OCI-LY7 (cell line): ENCODE results near the gene SLC25A6. TPM values are rescaled to one million over a fixed set of nuclear protein-coding genes. Genes with fewer than 3 reads are reported as not detected.

Source experiments
- BruUV-seq: library from RNA; stranded (reverse); fragments of 400-500 nt; replicated peaks from 2 replicates; lab custom pipeline; 2021; lab: Mats Ljungman, UMichigan
- CTCF ChIA-PET: fragments of 300-600 bp; sonication (Branson Sonifier 250); formaldehyde crosslinking; loops from one replicate; lab custom pipeline; 2022; ENCODE audit warnings: antibody characterized with exemption; ENCODE audit not compliant: unreplicated experiment; lab: Charles Lee
- POLR2A ChIA-PET: fragments of 300-600 bp; sonication (Branson Sonifier 250); formaldehyde crosslinking; loops from one replicate; lab custom pipeline; 2022; ENCODE audit warnings: antibody characterized with exemption; lab: Charles Lee
- DNase-seq: peaks from one replicate; pipeline ENCODE4 v3.0.0-alpha.2; 2015; ENCODE audit warnings: low spot score
- H2AFZ ChIP-seq: fragments of 200-600 bp; sonication (generic), shearing (Covaris generic); 2 replicates; pipeline ENCODE4 v1.6.1; 2014; ENCODE audit warnings: mild to moderate bottlenecking, antibody characterized with exemption, low read length, moderate library complexity
- H3K27ac ChIP-seq: fragments of 200-600 bp; sonication (generic); 2 replicates; pipeline ENCODE4 v1.5.1; 2014; ENCODE audit warnings: mixed run types, low read depth, mild to moderate bottlenecking, moderate library complexity, low read length, inconsistent platforms; ENCODE audit not compliant: poor library complexity, severe bottlenecking
- H3K36me3 ChIP-seq: fragments of 200-600 bp; sonication (generic); 2 replicates; pipeline ENCODE4 v1.6.1; 2014; ENCODE audit warnings: mild to moderate bottlenecking, antibody characterized with exemption, low read length, moderate library complexity, mixed read lengths; ENCODE audit not compliant: insufficient read depth
- H3K4me1 ChIP-seq: fragments of 200-600 bp; sonication (generic); 2 replicates; pipeline ENCODE4 v1.5.1; 2014; ENCODE audit warnings: mild to moderate bottlenecking, low read length; ENCODE audit not compliant: insufficient read depth, poor library complexity, severe bottlenecking
- H3K4me2 ChIP-seq: fragments of 200-600 bp; sonication (generic); 2 replicates; pipeline ENCODE4 v1.6.1; 2014; ENCODE audit warnings: mild to moderate bottlenecking, low read length
- H3K4me3 ChIP-seq: fragments of 200-600 bp; sonication (generic); 2 replicates; pipeline ENCODE4 v1.5.1; 2014; ENCODE audit warnings: mild to moderate bottlenecking, low read depth, low read length; ENCODE audit not compliant: poor library complexity, severe bottlenecking
- H3K79me2 ChIP-seq: fragments of 200-600 bp; sonication (generic); 2 replicates; pipeline ENCODE4 v1.6.1; 2016; ENCODE audit warnings: low read depth, mild to moderate bottlenecking, low read length, moderate library complexity, mixed read lengths; ENCODE audit not compliant: insufficient read depth
- H3K9me2 ChIP-seq: fragments of 200-600 bp; sonication (generic); 2 replicates; pipeline ENCODE4 v1.6.1; 2016; ENCODE audit warnings: mild to moderate bottlenecking, low read length, mixed read lengths; ENCODE audit not compliant: insufficient read depth
- H3K9me3 ChIP-seq: fragments of 200-600 bp; sonication (generic); 2 replicates; pipeline ENCODE4 v1.6.1; 2014; ENCODE audit warnings: mild to moderate bottlenecking, mixed run types, low read length, mixed read lengths
- H4K20me1 ChIP-seq: fragments of 200-600 bp; sonication (generic); 2 replicates; pipeline ENCODE4 v1.6.1; 2014; ENCODE audit warnings: mild to moderate bottlenecking, antibody characterized with exemption, low read length, moderate library complexity, mixed read lengths; ENCODE audit not compliant: insufficient read depth
- EZH2phosphoT487 ChIP-seq: fragments of 200-600 bp; sonication (generic); IDR thresholded peaks from 2 replicates; pipeline ENCODE4 v1.6.1; 2018; ENCODE audit warnings: low read depth, borderline replicate concordance, mild to moderate bottlenecking, mixed run types, antibody characterized with exemption, low read length, moderate library complexity, mixed read lengths
- intact Hi-C: fragments of 100-400 bp; cut with micrococcal nuclease; formaldehyde crosslinking; loops from one replicate; pipeline ENCODE4 v1.10.0; 2022; ENCODE audit not compliant: unreplicated experiment
- total RNA-seq, 2 experiments: library from RNA; depleted of rRNA in 1 of 2; stranded (reverse); fragments of >200 nt in 1 of 2; shearing (Covaris generic) in 1 of 2; gene quantifications; 2 replicates each; pipeline ENCODE4 v1.2.3, GENCODE V29; 2014 to 2022
- TF ChIP-seq, protein P1 (sequence below): fragments of 200-600 bp; sonication (generic); conservative IDR thresholded peaks from 2 replicates; pipeline ENCODE4 v1.5.1; 2014; ENCODE audit warnings: mild to moderate bottlenecking, antibody characterized with exemption, low read length, moderate library complexity, mixed read lengths

Gene SLC25A6
- total RNA-seq, 2 experiments from 2014 or later, result 196 to 444 TPM

DNA sequence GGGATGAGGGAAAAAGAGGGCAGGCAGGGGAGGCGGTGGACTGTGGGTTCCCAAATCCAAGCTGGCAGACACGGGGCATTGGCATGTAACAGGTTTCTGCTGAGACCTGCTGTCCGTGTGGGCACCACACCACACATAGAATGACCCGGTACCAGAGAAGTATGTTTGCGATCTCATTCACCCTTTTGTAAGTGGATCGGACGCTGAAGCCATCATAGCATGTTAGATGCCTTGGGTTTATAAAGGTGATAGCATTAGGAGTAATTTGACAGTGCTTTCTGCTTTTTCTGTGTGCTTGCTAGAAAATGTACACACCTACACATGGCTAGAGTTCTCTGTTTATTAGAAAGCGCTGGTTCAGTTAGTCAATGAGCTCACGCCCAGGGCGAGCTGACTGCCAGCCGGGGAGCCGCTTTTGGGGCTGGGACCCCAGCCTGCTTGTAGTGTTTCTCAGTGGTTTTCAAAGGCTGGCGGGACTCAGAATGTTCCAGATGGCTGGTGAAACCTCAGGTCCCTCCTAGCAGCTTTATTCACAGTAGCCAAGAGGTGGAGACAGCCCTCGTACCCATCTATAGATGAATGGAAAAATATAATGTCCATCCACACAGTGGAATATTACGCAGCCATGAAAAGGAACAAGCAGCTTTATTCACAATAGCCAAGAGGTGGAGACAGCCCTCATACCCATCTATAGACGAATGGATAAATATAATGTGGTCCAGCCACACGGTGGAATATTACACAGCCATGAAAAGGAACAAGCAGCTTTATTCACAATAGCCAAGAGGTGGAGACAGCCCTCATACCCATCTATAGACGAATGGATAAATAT, 54.7 kb downstream of the SLC25A6 start:
- Histone ChIP-seq H3K9me3 (0 out of 2 replicates have a peak, but pooled peaks cover 7% of the 10 kb centered on the region), H3K27ac (no peak overlapping the region), H3K4me1 (peaks cover 7% of the 10 kb centered on the region), H4K20me1 (no peaks in the 10 kb centered on the region), H3K4me3 (no peak overlapping the region), H2AFZ (no peak overlapping the region), H3K79me2 (no peaks in the 10 kb centered on the region), H3K9me2 (no peaks in the 10 kb centered on the region), H3K4me2 (no peak overlapping the region), H3K36me3 (no peaks in the 10 kb centered on the region)
- no TSS peak for BruUV-seq
- POLR2A ChIA-PET, result no interaction called here
- no peak for TF ChIP-seq EZH2phosphoT487
- intact Hi-C loops, result no loop called here
- CTCF ChIA-PET, result no interaction called here
- no peak for DNase-seq

DNA sequence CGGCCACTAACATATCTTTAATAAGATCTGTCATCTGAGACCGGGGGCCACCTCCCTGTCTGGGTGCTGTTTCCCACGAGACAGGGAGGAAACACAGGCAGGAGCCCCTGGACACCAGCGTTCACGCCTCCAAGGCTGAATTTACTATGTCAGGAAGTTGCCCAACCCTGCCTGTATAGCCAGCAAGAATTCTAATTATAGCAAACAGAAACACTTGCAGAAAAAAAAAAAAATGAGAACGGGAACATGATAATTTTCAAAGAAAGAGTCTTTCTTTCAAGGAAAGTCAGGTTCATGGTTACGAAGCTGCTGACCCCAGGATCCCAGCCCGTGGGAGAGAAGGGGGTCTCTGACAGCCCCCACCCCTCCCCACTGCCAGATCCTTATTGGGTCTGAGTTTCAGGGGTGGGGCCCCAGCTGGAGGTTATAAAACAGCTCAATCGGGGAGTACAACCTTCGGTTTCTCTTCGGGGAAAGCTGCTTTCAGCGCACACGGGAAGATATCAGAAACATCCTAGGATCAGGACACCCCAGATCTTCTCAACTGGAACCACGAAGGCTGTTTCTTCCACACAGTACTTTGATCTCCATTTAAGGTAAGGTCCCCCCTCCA, 55.5 kb downstream of the SLC25A6 start, which contains the start of gene IL3RA:
IL3RA (plus strand) TSS at position 455 of the 613 bp plus-strand sequence. CDS start 4,981 bp downstream, outside the sequence.
- H3K36me3 ChIP-seq, result no peaks in the 10 kb centered on the region
- BruUV-seq, result no TSS peak
- H2AFZ ChIP-seq, result no peak within 1 kb of the TSS
- ChIA-PET CTCF (no interaction called here), POLR2A (no interaction called here)
- no peak for TF ChIP-seq EZH2phosphoT487
- TF ChIP-seq, protein P1, sequence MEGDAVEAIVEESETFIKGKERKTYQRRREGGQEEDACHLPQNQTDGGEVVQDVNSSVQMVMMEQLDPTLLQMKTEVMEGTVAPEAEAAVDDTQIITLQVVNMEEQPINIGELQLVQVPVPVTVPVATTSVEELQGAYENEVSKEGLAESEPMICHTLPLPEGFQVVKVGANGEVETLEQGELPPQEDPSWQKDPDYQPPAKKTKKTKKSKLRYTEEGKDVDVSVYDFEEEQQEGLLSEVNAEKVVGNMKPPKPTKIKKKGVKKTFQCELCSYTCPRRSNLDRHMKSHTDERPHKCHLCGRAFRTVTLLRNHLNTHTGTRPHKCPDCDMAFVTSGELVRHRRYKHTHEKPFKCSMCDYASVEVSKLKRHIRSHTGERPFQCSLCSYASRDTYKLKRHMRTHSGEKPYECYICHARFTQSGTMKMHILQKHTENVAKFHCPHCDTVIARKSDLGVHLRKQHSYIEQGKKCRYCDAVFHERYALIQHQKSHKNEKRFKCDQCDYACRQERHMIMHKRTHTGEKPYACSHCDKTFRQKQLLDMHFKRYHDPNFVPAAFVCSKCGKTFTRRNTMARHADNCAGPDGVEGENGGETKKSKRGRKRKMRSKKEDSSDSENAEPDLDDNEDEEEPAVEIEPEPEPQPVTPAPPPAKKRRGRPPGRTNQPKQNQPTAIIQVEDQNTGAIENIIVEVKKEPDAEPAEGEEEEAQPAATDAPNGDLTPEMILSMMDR, result no peak
- 0 out of 2 replicates have a peak, but pooled peaks cover 7% of the 10 kb centered on the region for H3K9me3 ChIP-seq
- no peaks in the 10 kb centered on the region for H4K20me1 ChIP-seq
- no peaks in the 10 kb centered on the region for H3K9me2 ChIP-seq
- H3K4me3 ChIP-seq, result no peak within 1 kb of the TSS
- no peaks in the 10 kb centered on the region for H3K79me2 ChIP-seq
- DNase-seq, result no peak
- H3K4me2 ChIP-seq, result no peak within 1 kb of the TSS
- intact Hi-C loops, result no loop called here
- peaks cover 7% of the 10 kb centered on the region for H3K4me1 ChIP-seq
- no peak within 1 kb of the TSS for H3K27ac ChIP-seq

Other genes with a start within 250 kb of the SLC25A6 start
- gene CRLF2, start 179.5 kb downstream of the SLC25A6 start, total RNA-seq (2014; rRNA removed; shearing (Covaris generic)), result 1.0 and 3.3 TPM in 2 replicates
- gene CRLF2, start 179.5 kb downstream of the SLC25A6 start, total RNA-seq (2022), result 0.80 and 1.2 TPM in 2 replicates
- not detected in 2 replicates for gene CSF2RA, start 123.3 kb downstream of the SLC25A6 start, total RNA-seq (2014; rRNA removed; shearing (Covaris generic))
- not detected in 2 replicates for gene CSF2RA, start 123.3 kb downstream of the SLC25A6 start, total RNA-seq (2022)
- gene IL3RA, start 55.3 kb downstream of the SLC25A6 start, total RNA-seq (2014; rRNA removed; shearing (Covaris generic)), result not detected in 2 replicates
- not detected in 2 replicates for gene IL3RA, start 55.3 kb downstream of the SLC25A6 start, total RNA-seq (2022)
- 17.2 and 17.6 TPM in 2 replicates for gene ASMTL, start 60.8 kb upstream of the SLC25A6 start, total RNA-seq (2014; rRNA removed; shearing (Covaris generic))
- 32.8 and 37.0 TPM in 2 replicates for gene ASMTL, start 60.8 kb upstream of the SLC25A6 start, total RNA-seq (2022)
- gene P2RY8, start 145.1 kb upstream of the SLC25A6 start, total RNA-seq (2014; rRNA removed; shearing (Covaris generic)), result 88.3 and 110 TPM in 2 replicates
- gene P2RY8, start 145.1 kb upstream of the SLC25A6 start, total RNA-seq (2022), result 122 and 149 TPM in 2 replicates
- gene AKAP17A, start 199.5 kb upstream of the SLC25A6 start, total RNA-seq (2014; rRNA removed; shearing (Covaris generic)), result 61.8 and 64.2 TPM in 2 replicates
- gene AKAP17A, start 199.5 kb upstream of the SLC25A6 start, total RNA-seq (2022), result 60.6 and 64.9 TPM in 2 replicates
- 0.15 and 0.16 TPM in 2 replicates for gene ASMT, start 222.9 kb upstream of the SLC25A6 start, total RNA-seq (2014; rRNA removed; shearing (Covaris generic))
- not detected in 2 replicates for gene ASMT, start 222.9 kb upstream of the SLC25A6 start, total RNA-seq (2022)